Adrenal gland (tissue), 12 donors: Measurements from ENCODE around the gene GFOD1. TPM values are rescaled to one million over a fixed set of nuclear protein-coding genes. Genes with fewer than 3 reads are reported as not detected.

Experiments
- DNase-seq, 7 donors: peaks; one replicate each; pipeline ENCODE4 v3.0.0-alpha.2; 2019 to 2020
- H3K27ac ChIP-seq, 5 donors: fragments of 200-600 bp; sonication (generic) in 4 of 5; 1 replicate in 3 of 5; 2 replicates in 2 of 5; pipeline versions ENCODE4 v1.5.1 to v1.8.0; 2016 to 2020; ENCODE audit warnings: mild to moderate bottlenecking in 1 of 5
- H3K27me3 ChIP-seq: fragments of 200-600 bp; 2 replicates; pipeline ENCODE4 v1.8.0; 2021
- H3K36me3 ChIP-seq, 2 donors: fragments of 200-600 bp; replicated peaks in 1 of 2; 1 replicate in 1 of 2; 2 replicates in 1 of 2; pipeline versions ENCODE4 v1.5.1 to v1.8.0; 2018 to 2022
- H3K4me1 ChIP-seq, 2 donors: fragments of 200-600 bp; replicated peaks in 1 of 2; 1 replicate in 1 of 2; 2 replicates in 1 of 2; pipeline versions ENCODE4 v1.5.1 to v1.8.0; 2018 to 2021
- H3K4me3 ChIP-seq, 4 donors: fragments of 200-600 bp; sonication (generic) in 3 of 4; one replicate each; pipeline ENCODE4 v1.5.1; 2016 to 2018
- H3K9me3 ChIP-seq, 3 donors: fragments of 200-600 bp; sonication (generic) in 1 of 3; replicated peaks in 1 of 3; 1 replicate in 2 of 3; 2 replicates in 1 of 3; pipeline versions ENCODE4 v1.5.1 to v1.8.0; 2016 to 2021
- CTCF ChIP-seq, 6 experiments: fragments of 450-650 bp in 4 of 6; fragments of 200-600 bp in 2 of 6; sonication (generic) in 1 of 6; IDR thresholded peaks; 1 replicate in 5 of 6; 2 replicates in 1 of 6; pipeline versions ENCODE4 v1.5.1 to v1.8.0; 2016 to 2021; ENCODE audit warnings: antibody characterized with exemption in 6 of 6, mild to moderate bottlenecking in 2 of 6, moderate library complexity in 1 of 6
- POLR2A ChIP-seq, 2 donors: fragments of 450-650 bp; IDR thresholded peaks; one replicate each; pipeline ENCODE4 v1.6.1; 2017; ENCODE audit warnings: antibody characterized with exemption in 2 of 2, mild to moderate bottlenecking in 2 of 2, moderate library complexity in 1 of 2
- WGBS, 4 donors: extraction: QIAGEN DNeasy Blood & Tissue Kit in 2 of 4; methylation state at CpG; one replicate each; pipeline versions ENCODE4 v1.1.5 to v1.1.7; 2013 to 2017; 5-methylcytosine and 5-hydroxymethylcytosine counted together
- intact Hi-C, 2 donors: fragments of 100-400 bp; cut with DNase I; formaldehyde crosslinking; loops; one replicate each; pipeline versions ENCODE4 v1.14.1 to v1.15.0; 2022 to 2023
- polyA plus RNA-seq, 3 donors: library from polyadenylated mRNA; stranded (reverse); fragments of 200-250 nt in 2 of 3; fragments of 350-450 nt in 1 of 3; fragmentation: Illumina TruSeq in 1 of 3; extraction: RNeasy Lipid Tissue Mini Kit (QIAGEN cat#74804) in 1 of 3; gene quantifications; one replicate each; pipeline ENCODE4 v1.2.3, GENCODE V29; 2013 to 2014
- total RNA-seq, 9 donors: library from RNA; depleted of rRNA in 4 of 9; stranded (reverse); fragments of >200 nt in 4 of 9; fragments of 120-200 nt in 1 of 9; fragmentation: NEBNext Ultra II Directional in 1 of 9; extraction: Animal tissue kit (Norgen Biotek cat#: 25700) in 1 of 9; gene quantifications; one replicate each; pipeline versions ENCODE4 v1.1.0 to v1.2.4, GENCODE V29; 2013 to 2023
- donor health status: healthy with polysubstance abuse.
- donor health status: Bipolar disorder and iron deficiency.
- donor health status: DM: yes; HTN: yes; CAD: no.
- donor health status: DM: no; HTN: no; CAD: no.
- donor health status: DM: no; HTN: no; CAD: no.
- donor health status: DM: yes; HTN: yes; CAD: no.

GFOD1 gene
- total and polyA plus RNA-seq, 12 donors, result 1.9 to 7.7 (median 4.1) TPM

DNA sequence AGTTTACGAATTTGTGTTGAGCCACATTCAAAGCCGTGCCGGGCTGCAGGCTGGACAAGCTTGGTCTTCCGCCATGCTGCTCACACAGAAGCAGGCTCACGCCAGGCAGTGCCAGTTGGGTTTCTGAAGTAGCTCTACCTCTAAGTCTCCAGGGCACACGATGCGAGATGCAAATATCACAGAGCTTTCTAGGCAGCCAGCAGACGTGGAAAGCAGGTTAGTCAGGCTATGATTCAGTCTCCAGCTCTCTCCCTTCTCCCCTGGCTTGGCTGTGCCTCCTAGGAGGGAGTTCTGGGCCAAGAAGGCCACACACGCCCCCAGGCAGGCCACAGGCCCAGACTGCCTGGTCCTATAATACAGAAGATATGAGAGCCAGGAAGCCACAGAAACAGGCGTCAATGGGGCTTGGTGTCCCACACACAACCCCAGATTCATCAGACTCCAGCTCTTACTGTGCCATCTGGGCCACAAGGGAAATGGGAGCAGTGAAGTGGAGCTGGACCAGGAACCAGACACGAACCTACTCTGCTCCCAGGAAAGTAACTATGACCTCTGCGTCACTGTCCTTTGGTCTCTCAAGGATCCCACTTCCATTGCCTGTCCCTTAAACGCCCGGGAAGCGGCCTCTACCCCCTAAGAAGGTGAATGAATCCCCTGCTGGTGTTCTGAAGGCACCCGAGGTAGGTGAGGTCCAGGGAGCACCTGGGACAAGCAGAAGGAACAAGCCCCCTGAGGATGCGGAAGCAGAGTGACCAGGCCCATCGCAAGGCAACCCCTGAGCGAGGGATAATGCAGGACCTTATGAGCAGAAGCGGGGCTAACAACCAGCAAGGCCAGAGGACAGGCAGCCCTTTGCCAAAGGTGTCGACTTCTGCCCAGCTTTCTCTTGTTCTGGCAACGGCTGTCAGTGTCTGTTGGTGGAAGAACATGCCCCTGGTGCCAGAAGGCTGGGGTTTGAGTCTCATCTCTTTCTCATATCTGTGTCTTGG is 61.2 kb downstream of the GFOD1 start:
- Histone ChIP-seq H3K9me3 (no peaks in the 10 kb centered on the region), H3K4me1 (peaks cover 0 to 12% of the 10 kb centered on the region in 2 donors), H3K27ac (peak overlapping the region in 1 of 5 donors; percentile 52), H3K27me3 (peaks cover 8% of the 10 kb centered on the region), H3K4me3 (no peak overlapping the region), H3K36me3 (no peaks in the 10 kb centered on the region)
- DNase-seq, result peak in 1 of 7 donors; percentile 51
- no peak for TF ChIP-seq CTCF (IDR thresholded peaks at IDR 0.05)
- no peak for TF ChIP-seq POLR2A (IDR thresholded peaks at IDR 0.05)
- intact Hi-C loops, result no loop called here
- WGBS, 4 donors, result 80 to 89% (median 84%) methylated on average over 21 to 22 of the region's 22 CpGs

- Histone ChIP-seq H3K27ac (peak overlapping the region in 1 of 5 donors; percentile 10), H3K9me3 (no peaks in the 10 kb centered on the region), H3K4me1 (peaks cover 0 to 20% of the 10 kb centered on the region in 2 donors), H3K4me3 (no peak overlapping the region), H3K27me3 (peaks cover 5% of the 10 kb centered on the region), H3K36me3 (no peaks in the 10 kb centered on the region)
- peak in 1 of 7 donors; percentile 33 for DNase-seq
- 38 to 48% (median 46%) methylated on average over 3 of the region's 3 CpGs for WGBS, 4 donors
- TF ChIP-seq POLR2A (IDR thresholded peaks at IDR 0.05) (no peak), CTCF (IDR thresholded peaks at IDR 0.05) (no peak)
- intact Hi-C loops, result no loop called here
Measured at GRCh38 chr6:13425270-13425873, 62.0 kb downstream of the GFOD1 start.

- H3K4me1 ChIP-seq, result peaks cover 0 to 20% of the 10 kb centered on the region in 2 donors
- intact Hi-C loops, result no loop called here
- H3K4me3 ChIP-seq, result no peak overlapping the region
- no peak for TF ChIP-seq CTCF (IDR thresholded peaks at IDR 0.05)
- no peak for TF ChIP-seq POLR2A (IDR thresholded peaks at IDR 0.05)
- peaks cover 5% of the 10 kb centered on the region for H3K27me3 ChIP-seq
- H3K36me3 ChIP-seq, result no peaks in the 10 kb centered on the region
- H3K9me3 ChIP-seq, result no peaks in the 10 kb centered on the region
- WGBS, 4 donors, result 80 to 98% (median 91%) methylated on average over 6 of the region's 6 CpGs
- no peak for DNase-seq
- H3K27ac ChIP-seq, result peak overlapping the region in 1 of 5 donors; percentile 75
Measured at GRCh38 chr6:13423252-13423651, 64.1 kb downstream of the GFOD1 start.

- Histone ChIP-seq H3K9me3 (no peaks in the 10 kb centered on the region), H3K27me3 (peaks cover under 1% of the 10 kb centered on the region), H3K27ac (peak overlapping the region in 1 of 5 donors; percentile 75), H3K4me3 (no peak overlapping the region), H3K36me3 (no peaks in the 10 kb centered on the region), H3K4me1 (peaks cover 0 to 20% of the 10 kb centered on the region in 2 donors)
- TF ChIP-seq CTCF (IDR thresholded peaks at IDR 0.05) (no peak), POLR2A (IDR thresholded peaks at IDR 0.05) (no peak)
- intact Hi-C loops, result no loop called here
- 53 to 64% (median 56%) methylated on average over 5 of the region's 5 CpGs for WGBS, 4 donors
- no peak for DNase-seq
Measured at GRCh38 chr6:13422681-13423221, 64.6 kb downstream of the GFOD1 start.
